Measurements from ENCODE around the gene FAM136A. TPM values are rescaled to one million over a fixed set of nuclear protein-coding genes. Genes with fewer than 3 reads are reported as not detected.

The FAM136A gene
- total RNA-seq, 1 donor from 2014 or later: 32.8 TPM

- Mint-ChIP-seq H3K27me3 (ENCODE audit: low read depth, unreplicated experiment) (peaks cover 13% of the 10 kb centered on the region), H3K4me1 (ENCODE audit: low read depth, unreplicated experiment) (peaks cover 5% of the 10 kb centered on the region), H3K9me3 (ENCODE audit: unreplicated experiment) (peaks cover 6% of the 10 kb centered on the region), H3K4me3 (ENCODE audit: unreplicated experiment) (no peak overlapping the region), H3K36me3 (ENCODE audit: low read depth, unreplicated experiment) (peaks cover 2% of the 10 kb centered on the region), H3K27ac (ENCODE audit: unreplicated experiment) (no peak overlapping the region)
- H3K79me2 ChIP-seq (ENCODE audit: insufficient read depth, low read length): no peaks in the 10 kb centered on the region
- H3K27me3 ChIP-seq (ENCODE audit: insufficient read depth, low read length): peaks cover 15% of the 10 kb centered on the region
- H3K9me3 ChIP-seq (ENCODE audit: insufficient read depth, low read depth, low read length): no peaks in the 10 kb centered on the region
- H3K4me2 ChIP-seq (ENCODE audit: low read length): no peak overlapping the region
- no peak for TF ChIP-seq EZH2 (IDR thresholded peaks at IDR 0.05; ENCODE audit: insufficient read depth, low read length)
- TF ChIP-seq CTCF (IDR thresholded peaks at IDR 0.05; ENCODE audit: insufficient read depth, low read depth, low read length): no peak
- no peak overlapping the region for H2AFZ ChIP-seq (ENCODE audit: low read depth, low read length)
- DNase-seq (ENCODE audit: low read depth) (no peak), FAIRE-seq (no peak)
- peaks cover 3% of the 10 kb centered on the region for H3K4me1 ChIP-seq (ENCODE audit: insufficient read depth, low read length)
- H3K36me3 ChIP-seq (ENCODE audit: insufficient read depth, low read length): no peaks in the 10 kb centered on the region
- no peak overlapping the region for H3K27ac ChIP-seq (ENCODE audit: low read depth, low read length)
- no peak overlapping the region for H3K9ac ChIP-seq (ENCODE audit: low read length)
- H4K20me1 ChIP-seq (ENCODE audit: insufficient read depth, low read length): no peaks in the 10 kb centered on the region
- H3K4me3 ChIP-seq (ENCODE audit: insufficient read depth, low read depth, low read length): no peak overlapping the region
Measured at GRCh38 chr2:70325875-70326274, 24.0 kb upstream of the FAM136A start.

GRCh38 chr2:70322518-70322917 is 20.7 kb upstream of the FAM136A start:
- H3K27me3 ChIP-seq (ENCODE audit: insufficient read depth, low read length): peaks cover 11% of the 10 kb centered on the region
- Mint-ChIP-seq H3K27ac (ENCODE audit: unreplicated experiment) (no peak overlapping the region), H3K9me3 (ENCODE audit: unreplicated experiment) (peaks cover 10% of the 10 kb centered on the region), H3K36me3 (ENCODE audit: low read depth, unreplicated experiment) (no peaks in the 10 kb centered on the region), H3K27me3 (ENCODE audit: low read depth, unreplicated experiment) (peaks cover 32% of the 10 kb centered on the region), H3K4me1 (ENCODE audit: low read depth, unreplicated experiment) (no peaks in the 10 kb centered on the region), H3K4me3 (ENCODE audit: unreplicated experiment) (no peak overlapping the region)
- H3K27ac ChIP-seq (ENCODE audit: low read depth, low read length): no peak overlapping the region
- FAIRE-seq (no peak), DNase-seq (ENCODE audit: low read depth) (no peak)
- no peaks in the 10 kb centered on the region for H3K4me1 ChIP-seq (ENCODE audit: insufficient read depth, low read length)
- no peaks in the 10 kb centered on the region for H3K79me2 ChIP-seq (ENCODE audit: insufficient read depth, low read length)
- no peaks in the 10 kb centered on the region for H3K36me3 ChIP-seq (ENCODE audit: insufficient read depth, low read length)
- H3K9me3 ChIP-seq (ENCODE audit: insufficient read depth, low read depth, low read length): no peaks in the 10 kb centered on the region
- no peaks in the 10 kb centered on the region for H4K20me1 ChIP-seq (ENCODE audit: insufficient read depth, low read length)
- no peak overlapping the region for H3K9ac ChIP-seq (ENCODE audit: low read length)
- H3K4me3 ChIP-seq (ENCODE audit: insufficient read depth, low read depth, low read length): no peak overlapping the region
- H3K4me2 ChIP-seq (ENCODE audit: low read length): no peak overlapping the region
- TF ChIP-seq EZH2 (IDR thresholded peaks at IDR 0.05; ENCODE audit: insufficient read depth, low read length) (no peak), CTCF (IDR thresholded peaks at IDR 0.05; ENCODE audit: insufficient read depth, low read depth, low read length) (no peak)
- H2AFZ ChIP-seq (ENCODE audit: low read depth, low read length): no peak overlapping the region

- Histone ChIP-seq H3K27me3 (ENCODE audit: insufficient read depth, low read length) (peaks cover 11% of the 10 kb centered on the region), H3K4me3 (ENCODE audit: insufficient read depth, low read depth, low read length) (no peak overlapping the region), H4K20me1 (ENCODE audit: insufficient read depth, low read length) (no peaks in the 10 kb centered on the region), H3K79me2 (ENCODE audit: insufficient read depth, low read length) (no peaks in the 10 kb centered on the region), H3K4me1 (ENCODE audit: insufficient read depth, low read length) (no peaks in the 10 kb centered on the region), H3K4me2 (ENCODE audit: low read length) (no peak overlapping the region), H2AFZ (ENCODE audit: low read depth, low read length) (no peak overlapping the region), H3K36me3 (ENCODE audit: insufficient read depth, low read length) (no peaks in the 10 kb centered on the region), H3K9ac (ENCODE audit: low read length) (no peak overlapping the region), H3K9me3 (ENCODE audit: insufficient read depth, low read depth, low read length) (no peaks in the 10 kb centered on the region), H3K27ac (ENCODE audit: low read depth, low read length) (no peak overlapping the region)
- TF ChIP-seq CTCF (IDR thresholded peaks at IDR 0.05; ENCODE audit: insufficient read depth, low read depth, low read length): no peak
- TF ChIP-seq EZH2 (IDR thresholded peaks at IDR 0.05; ENCODE audit: insufficient read depth, low read length): no peak
- H3K27me3 Mint-ChIP-seq (ENCODE audit: low read depth, unreplicated experiment): peaks cover 40% of the 10 kb centered on the region
- no peak overlapping the region for H3K27ac Mint-ChIP-seq (ENCODE audit: unreplicated experiment)
- FAIRE-seq (no peak), DNase-seq (ENCODE audit: low read depth) (no peak)
- H3K4me3 Mint-ChIP-seq (ENCODE audit: unreplicated experiment): no peak overlapping the region
- H3K9me3 Mint-ChIP-seq (ENCODE audit: unreplicated experiment): peaks cover 10% of the 10 kb centered on the region
- no peaks in the 10 kb centered on the region for H3K36me3 Mint-ChIP-seq (ENCODE audit: low read depth, unreplicated experiment)
- no peaks in the 10 kb centered on the region for H3K4me1 Mint-ChIP-seq (ENCODE audit: low read depth, unreplicated experiment)
Measured at GRCh38 chr2:70321370-70321769, 19.5 kb upstream of the FAM136A start.

Measured in astrocyte (in vitro differentiated cells and primary cell).